Testis (tissue), 2 donors: ENCODE results near the gene KARS1.

Source experiments
- POLR2A ChIP-seq: fragments of 450-650 bp; IDR thresholded peaks from one replicate; pipeline ENCODE4 v1.6.1; 2017; ENCODE audit warnings: antibody characterized with exemption, mild to moderate bottlenecking, moderate library complexity
- TF ChIP-seq, protein P1 (sequence below), 3 experiments: fragments of 450-650 bp in 2 of 3; fragments of 200-600 bp in 1 of 3; sonication (generic) in 1 of 3; IDR thresholded peaks; one replicate each; pipeline ENCODE4 v1.5.1; 2016 to 2019; ENCODE audit warnings: antibody characterized with exemption in 3 of 3, mild to moderate bottlenecking in 2 of 3, moderate library complexity in 1 of 3

DNA sequence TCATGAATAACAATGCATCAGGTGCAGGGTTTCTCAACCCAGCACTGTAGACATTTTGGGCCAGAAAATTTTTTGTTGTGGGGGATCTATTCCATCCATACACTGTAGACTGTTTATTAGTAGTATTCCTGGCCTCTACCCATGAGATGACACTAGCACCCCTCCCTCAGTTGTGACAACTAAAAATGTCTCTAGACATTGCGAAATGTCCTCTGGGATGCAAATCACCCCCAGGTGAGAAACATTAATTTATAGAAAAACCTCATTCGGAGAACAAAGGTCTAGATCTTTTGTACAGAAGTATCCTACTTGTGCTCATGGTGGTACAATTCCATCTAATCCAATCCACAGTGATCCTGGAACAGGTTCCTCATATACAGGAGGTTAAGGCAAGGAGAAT lies 28.7 kb downstream of the KARS1 start:
- TF ChIP-seq, protein P1, sequence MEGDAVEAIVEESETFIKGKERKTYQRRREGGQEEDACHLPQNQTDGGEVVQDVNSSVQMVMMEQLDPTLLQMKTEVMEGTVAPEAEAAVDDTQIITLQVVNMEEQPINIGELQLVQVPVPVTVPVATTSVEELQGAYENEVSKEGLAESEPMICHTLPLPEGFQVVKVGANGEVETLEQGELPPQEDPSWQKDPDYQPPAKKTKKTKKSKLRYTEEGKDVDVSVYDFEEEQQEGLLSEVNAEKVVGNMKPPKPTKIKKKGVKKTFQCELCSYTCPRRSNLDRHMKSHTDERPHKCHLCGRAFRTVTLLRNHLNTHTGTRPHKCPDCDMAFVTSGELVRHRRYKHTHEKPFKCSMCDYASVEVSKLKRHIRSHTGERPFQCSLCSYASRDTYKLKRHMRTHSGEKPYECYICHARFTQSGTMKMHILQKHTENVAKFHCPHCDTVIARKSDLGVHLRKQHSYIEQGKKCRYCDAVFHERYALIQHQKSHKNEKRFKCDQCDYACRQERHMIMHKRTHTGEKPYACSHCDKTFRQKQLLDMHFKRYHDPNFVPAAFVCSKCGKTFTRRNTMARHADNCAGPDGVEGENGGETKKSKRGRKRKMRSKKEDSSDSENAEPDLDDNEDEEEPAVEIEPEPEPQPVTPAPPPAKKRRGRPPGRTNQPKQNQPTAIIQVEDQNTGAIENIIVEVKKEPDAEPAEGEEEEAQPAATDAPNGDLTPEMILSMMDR (IDR thresholded peaks at IDR 0.05) = no peak
- no peak for TF ChIP-seq POLR2A
